GM10266 (cell line): Measurements from ENCODE around the gene ARRB2.

Experiments used
- DNase-seq: peaks from one replicate; pipeline ENCODE4 v3.0.0; 2012; ENCODE audit errors: extremely low spot score
- TF ChIP-seq, protein P1 (sequence below): IDR thresholded peaks from 2 replicates; pipeline ENCODE4 v1.5.1; 2012; ENCODE audit warnings: mild to moderate bottlenecking, low read depth; ENCODE audit not compliant: control insufficient read depth, insufficient read depth; ENCODE audit errors: missing control alignments

The ARRB2 gene

DNA sequence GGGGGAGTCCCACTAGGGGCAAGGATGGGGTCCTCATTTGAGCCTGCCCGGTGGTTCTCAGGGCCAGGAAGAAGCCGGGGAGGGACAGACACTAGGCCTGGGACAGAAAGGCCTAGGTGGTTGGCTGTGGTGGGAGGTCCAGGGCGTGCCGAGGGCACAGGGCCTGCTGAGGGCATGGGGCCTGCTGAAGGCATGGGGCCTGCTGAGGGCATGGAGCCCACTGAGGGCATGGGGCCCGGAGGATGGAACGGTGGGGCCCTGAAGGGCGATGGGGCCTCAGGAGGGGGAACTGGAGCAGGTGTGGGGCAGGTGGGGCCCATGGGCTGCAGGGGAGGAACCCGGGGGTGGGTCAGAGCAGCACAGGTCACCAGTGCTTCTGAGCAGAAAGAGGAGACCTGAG, 37.7 kb upstream of the ARRB2 start:
- TF ChIP-seq, protein P1, sequence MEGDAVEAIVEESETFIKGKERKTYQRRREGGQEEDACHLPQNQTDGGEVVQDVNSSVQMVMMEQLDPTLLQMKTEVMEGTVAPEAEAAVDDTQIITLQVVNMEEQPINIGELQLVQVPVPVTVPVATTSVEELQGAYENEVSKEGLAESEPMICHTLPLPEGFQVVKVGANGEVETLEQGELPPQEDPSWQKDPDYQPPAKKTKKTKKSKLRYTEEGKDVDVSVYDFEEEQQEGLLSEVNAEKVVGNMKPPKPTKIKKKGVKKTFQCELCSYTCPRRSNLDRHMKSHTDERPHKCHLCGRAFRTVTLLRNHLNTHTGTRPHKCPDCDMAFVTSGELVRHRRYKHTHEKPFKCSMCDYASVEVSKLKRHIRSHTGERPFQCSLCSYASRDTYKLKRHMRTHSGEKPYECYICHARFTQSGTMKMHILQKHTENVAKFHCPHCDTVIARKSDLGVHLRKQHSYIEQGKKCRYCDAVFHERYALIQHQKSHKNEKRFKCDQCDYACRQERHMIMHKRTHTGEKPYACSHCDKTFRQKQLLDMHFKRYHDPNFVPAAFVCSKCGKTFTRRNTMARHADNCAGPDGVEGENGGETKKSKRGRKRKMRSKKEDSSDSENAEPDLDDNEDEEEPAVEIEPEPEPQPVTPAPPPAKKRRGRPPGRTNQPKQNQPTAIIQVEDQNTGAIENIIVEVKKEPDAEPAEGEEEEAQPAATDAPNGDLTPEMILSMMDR = no peak
- no peak for DNase-seq

DNA sequence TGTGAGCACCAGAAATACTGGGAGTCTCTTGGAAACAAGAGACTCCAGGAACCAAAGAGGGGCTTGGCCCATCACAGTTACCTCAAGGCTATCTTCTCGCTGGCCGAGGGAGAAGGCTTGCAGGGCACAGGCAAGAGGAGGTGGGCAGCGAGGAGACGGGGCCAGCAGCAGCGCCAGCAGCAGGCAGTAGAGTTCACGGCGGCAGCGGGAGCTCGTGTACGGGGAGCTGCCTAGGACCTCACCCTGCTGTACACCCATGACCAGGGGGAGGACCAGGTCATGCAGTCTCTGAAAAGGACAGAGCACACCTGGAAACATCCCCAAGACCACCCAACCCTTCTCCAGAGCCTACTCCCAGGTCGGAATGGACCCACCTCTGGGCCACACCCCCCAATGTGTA, 37.3 kb upstream of the ARRB2 start:
- DNase-seq = no peak
- TF ChIP-seq, protein P1 = no peak

DNA sequence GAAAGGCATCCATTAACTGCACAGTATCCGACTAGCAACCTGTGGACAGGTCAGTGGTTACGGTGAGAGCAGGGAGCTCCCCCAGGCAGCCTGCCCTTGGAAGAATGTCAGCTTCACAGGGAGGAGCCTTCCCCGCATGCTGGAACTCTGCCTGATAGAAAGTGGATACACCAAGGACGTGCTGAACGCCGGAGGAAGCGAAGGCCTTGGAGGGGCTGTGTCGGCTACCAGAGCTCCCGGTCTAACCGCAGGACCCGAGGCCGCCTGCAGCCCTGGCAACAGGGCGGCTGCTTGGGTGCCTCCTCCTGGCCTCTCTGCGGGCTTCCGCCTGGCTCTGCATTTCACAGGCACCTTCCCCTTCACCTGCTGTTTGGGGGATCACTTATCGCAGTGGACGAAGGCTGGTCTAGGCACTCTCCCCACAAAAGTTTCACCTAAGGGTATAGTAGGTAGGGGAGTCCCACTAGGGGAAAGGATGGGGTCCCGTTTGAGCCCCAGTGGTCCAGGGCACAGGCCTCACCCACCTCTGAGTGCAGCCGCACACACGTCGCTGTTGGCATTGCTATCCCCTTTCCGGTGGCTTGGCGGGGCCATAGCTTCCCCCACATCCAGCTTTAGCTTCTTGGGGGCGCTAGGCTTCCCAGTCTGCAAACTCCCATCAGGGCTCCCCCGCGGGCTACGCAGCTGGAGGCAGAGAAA, 36.3 kb upstream of the ARRB2 start:
- no peak for DNase-seq
- TF ChIP-seq, protein P1 = no peak

DNA sequence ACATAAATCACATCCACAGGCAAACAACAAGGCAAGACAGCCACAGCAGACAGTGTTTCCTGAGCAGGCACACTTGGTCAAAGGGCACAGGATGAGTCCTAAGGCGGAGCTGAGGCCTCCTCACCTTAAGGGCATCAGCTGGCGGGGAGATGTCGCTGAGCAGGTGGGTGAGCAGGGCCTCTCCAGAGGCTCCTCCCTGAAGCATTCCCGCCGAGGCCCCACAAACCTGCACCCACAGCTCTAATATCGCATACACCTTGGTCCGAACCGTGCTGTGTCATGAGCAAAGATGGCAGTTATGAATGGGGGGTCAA, 35.8 kb upstream of the ARRB2 start:
- TF ChIP-seq, protein P1 = no peak
- no peak for DNase-seq

DNA sequence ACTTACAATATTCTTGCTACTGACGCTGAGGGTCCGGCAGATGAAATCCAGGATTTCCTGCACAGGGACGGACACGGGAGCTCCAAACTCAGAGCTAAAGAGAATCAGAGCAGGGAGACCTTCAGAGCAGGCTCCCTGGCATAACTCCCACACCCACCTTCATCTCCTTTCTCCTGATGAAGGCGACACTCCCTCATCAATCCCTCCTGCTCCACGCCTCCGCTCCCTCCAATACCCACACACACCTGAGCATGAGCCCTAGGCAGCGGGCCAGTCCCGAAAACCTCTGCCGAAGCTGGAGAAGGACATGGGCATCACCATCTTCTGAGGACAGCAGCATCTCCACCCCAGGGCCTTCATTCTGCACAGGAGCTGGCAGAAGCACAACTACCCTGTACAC, 34.6 kb upstream of the ARRB2 start:
- TF ChIP-seq, protein P1 = no peak
- no peak for DNase-seq

DNA sequence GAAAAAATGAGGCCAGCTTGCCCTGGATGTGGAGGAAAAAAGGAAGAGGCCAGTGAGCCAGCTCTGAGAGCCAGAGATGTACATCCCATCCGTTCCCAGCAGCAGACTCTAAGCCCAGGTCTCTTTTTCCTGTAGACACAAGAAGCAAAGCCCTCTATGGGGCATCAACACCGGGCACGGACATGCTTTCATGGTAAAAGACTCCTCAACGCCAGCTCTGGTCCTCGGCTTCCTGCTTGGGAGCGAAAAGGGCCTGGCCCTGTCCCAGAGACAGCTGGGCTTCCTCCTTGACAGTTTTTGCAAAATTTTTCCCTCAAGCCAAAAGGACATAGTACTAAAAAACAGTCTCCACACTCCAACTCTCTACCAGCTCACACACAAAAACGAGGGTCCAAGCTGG, 33.6 kb upstream of the ARRB2 start:
- DNase-seq = no peak
- TF ChIP-seq, protein P1 = no peak

DNA sequence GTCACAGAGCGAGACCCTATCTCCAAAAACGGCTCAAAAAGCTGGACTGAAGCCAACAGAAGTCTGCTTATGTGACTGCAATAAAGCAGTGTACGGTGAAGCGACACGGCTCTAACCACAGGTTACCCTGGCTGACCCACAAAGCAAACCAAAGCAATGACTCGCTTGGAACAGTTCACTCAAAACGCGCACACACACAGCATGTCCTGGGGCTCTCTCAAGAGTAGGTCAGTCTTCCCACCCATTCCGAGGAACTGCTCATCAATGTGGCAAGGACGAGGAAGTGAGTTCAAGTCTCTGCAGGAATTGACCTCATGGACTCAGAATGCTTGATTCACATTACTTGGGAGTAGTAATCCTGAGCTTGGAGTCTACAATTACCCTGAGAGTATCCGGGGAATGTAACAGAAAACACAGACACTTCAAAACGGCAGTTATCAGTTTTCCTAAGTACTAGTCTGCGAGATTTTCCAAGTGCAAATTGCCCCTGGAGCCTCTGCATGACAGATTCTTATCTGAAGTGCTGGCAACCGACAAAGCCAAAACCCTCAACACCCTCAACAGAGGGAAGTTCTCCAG, 31.9 kb upstream of the ARRB2 start:
- no peak for DNase-seq

More for the DNA sequence above, 31.9 kb upstream of the ARRB2 start:
- TF ChIP-seq, protein P1 = no peak
